ENCODE measurements around the gene TNIK.
"Not testable (repeated sequence)": the region's sequence is repeated elsewhere in the genome, so short reads cannot be mapped to it uniquely, and the experiment has no call there.

The TNIK gene

GRCh38 chr3:171446301-171446700 is 13.9 kb downstream of the TNIK start:
- no peak for DNase-seq (ENCODE audit: low read depth in 3 of 3)

- DNase-seq (ENCODE audit: low read depth in 3 of 3): no peak
Observed at GRCh38 chr3:171445620-171446204, 14.5 kb downstream of the TNIK start.

- no peak for DNase-seq (ENCODE audit: low read depth in 3 of 3)
Observed at GRCh38 chr3:171444001-171444690, 16.1 kb downstream of the TNIK start.

GRCh38 chr3:171443211-171443957 is 16.8 kb downstream of the TNIK start:
- no peak for DNase-seq (ENCODE audit: low read depth in 3 of 3)

GRCh38 chr3:171442184-171442583 is 18.0 kb downstream of the TNIK start:
- no peak for DNase-seq (ENCODE audit: low read depth in 3 of 3)

- DNase-seq (ENCODE audit: low read depth in 3 of 3): no peak
Observed at GRCh38 chr3:171441381-171441780, 18.8 kb downstream of the TNIK start.

GRCh38 chr3:171439996-171440395 is 20.2 kb downstream of the TNIK start:
- DNase-seq (ENCODE audit: low read depth in 3 of 3): no peak

- no peak for DNase-seq (ENCODE audit: low read depth in 3 of 3)
Observed at GRCh38 chr3:171437115-171437756, 23.0 kb downstream of the TNIK start.

- DNase-seq (ENCODE audit: low read depth in 3 of 3): no peak
Observed at GRCh38 chr3:171436380-171436779, 23.8 kb downstream of the TNIK start.

GRCh38 chr3:171435757-171436156 is 24.4 kb downstream of the TNIK start:
- no peak for DNase-seq (ENCODE audit: low read depth in 3 of 3)

GRCh38 chr3:171435143-171435542 is 25.1 kb downstream of the TNIK start:
- DNase-seq (ENCODE audit: low read depth in 3 of 3): no peak

GRCh38 chr3:171432548-171432947 is 27.7 kb downstream of the TNIK start:
- no peak for DNase-seq (ENCODE audit: low read depth in 3 of 3)

GRCh38 chr3:171431550-171431949 is 28.7 kb downstream of the TNIK start:
- DNase-seq (ENCODE audit: low read depth in 3 of 3): no peak

- DNase-seq (ENCODE audit: low read depth in 3 of 3): no peak
Observed at GRCh38 chr3:171430530-171430929, 29.7 kb downstream of the TNIK start.

- DNase-seq (ENCODE audit: low read depth in 3 of 3): no peak
Observed at GRCh38 chr3:171429635-171430034, 30.6 kb downstream of the TNIK start.

GRCh38 chr3:171428892-171429291 is 31.3 kb downstream of the TNIK start:
- DNase-seq (ENCODE audit: low read depth in 3 of 3): no peak

- DNase-seq (ENCODE audit: low read depth in 3 of 3): no peak
Observed at GRCh38 chr3:171428321-171428787, 31.9 kb downstream of the TNIK start.

GRCh38 chr3:171427771-171428320 is 32.4 kb downstream of the TNIK start:
- no peak for DNase-seq (ENCODE audit: low read depth in 3 of 3)

GRCh38 chr3:171424063-171424462 is 36.1 kb downstream of the TNIK start:
- not testable (repeated sequence) for DNase-seq (ENCODE audit: low read depth in 3 of 3)

GRCh38 chr3:171422855-171423254 is 37.4 kb downstream of the TNIK start:
- DNase-seq (ENCODE audit: low read depth in 3 of 3): not testable (repeated sequence)

GRCh38 chr3:171420667-171421066 is 39.5 kb downstream of the TNIK start:
- DNase-seq (ENCODE audit: low read depth in 3 of 3): no peak

- DNase-seq (ENCODE audit: low read depth in 3 of 3): no peak
Observed at GRCh38 chr3:171419457-171419856, 40.7 kb downstream of the TNIK start.

Measured in stimulated activated CD4-positive, alpha-beta T cell treated with anti-CD3 and anti-CD28 coated beads, TNF-alpha, amount 100 ng/mL, for 48 hours (primary cell).